Measurements from ENCODE around the gene LIG1.

DNA sequence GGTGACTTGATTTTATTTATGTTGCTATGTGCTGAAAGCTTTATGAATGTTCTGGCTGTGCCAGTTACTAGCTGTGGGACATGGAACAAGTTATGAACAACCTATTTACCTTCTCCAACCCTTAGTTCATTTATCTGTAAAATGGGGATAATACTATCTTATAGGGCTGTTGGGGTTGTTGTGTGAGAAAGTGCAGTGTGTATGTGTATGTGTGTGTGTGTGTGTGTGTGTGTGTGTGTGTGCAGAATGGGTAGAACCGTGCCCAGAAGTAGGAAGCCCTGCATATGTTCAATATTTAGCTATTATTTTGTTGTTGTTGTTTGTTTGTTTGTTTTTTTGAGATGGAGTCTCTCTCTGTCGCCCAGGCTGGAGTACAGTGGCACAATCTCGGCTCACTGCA is 20.7 kb upstream of the LIG1 start:
- no peak for TF ChIP-seq POLR2A (IDR thresholded peaks at IDR 0.05)
- TF ChIP-seq, protein P1, sequence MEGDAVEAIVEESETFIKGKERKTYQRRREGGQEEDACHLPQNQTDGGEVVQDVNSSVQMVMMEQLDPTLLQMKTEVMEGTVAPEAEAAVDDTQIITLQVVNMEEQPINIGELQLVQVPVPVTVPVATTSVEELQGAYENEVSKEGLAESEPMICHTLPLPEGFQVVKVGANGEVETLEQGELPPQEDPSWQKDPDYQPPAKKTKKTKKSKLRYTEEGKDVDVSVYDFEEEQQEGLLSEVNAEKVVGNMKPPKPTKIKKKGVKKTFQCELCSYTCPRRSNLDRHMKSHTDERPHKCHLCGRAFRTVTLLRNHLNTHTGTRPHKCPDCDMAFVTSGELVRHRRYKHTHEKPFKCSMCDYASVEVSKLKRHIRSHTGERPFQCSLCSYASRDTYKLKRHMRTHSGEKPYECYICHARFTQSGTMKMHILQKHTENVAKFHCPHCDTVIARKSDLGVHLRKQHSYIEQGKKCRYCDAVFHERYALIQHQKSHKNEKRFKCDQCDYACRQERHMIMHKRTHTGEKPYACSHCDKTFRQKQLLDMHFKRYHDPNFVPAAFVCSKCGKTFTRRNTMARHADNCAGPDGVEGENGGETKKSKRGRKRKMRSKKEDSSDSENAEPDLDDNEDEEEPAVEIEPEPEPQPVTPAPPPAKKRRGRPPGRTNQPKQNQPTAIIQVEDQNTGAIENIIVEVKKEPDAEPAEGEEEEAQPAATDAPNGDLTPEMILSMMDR (IDR thresholded peaks at IDR 0.05) = no peak
